ENCODE results near the gene ZFP14. TPM values are rescaled to one million over a fixed set of nuclear protein-coding genes. Genes with fewer than 3 reads are reported as not detected.
"Not testable (repeated sequence)": the region's sequence is repeated elsewhere in the genome, so short reads cannot be mapped to it uniquely, and the experiment has no call there.

The ZFP14 gene
- total RNA-seq, 2 experiments from 2014 or later, result 1.6 to 2.3 TPM

DNA sequence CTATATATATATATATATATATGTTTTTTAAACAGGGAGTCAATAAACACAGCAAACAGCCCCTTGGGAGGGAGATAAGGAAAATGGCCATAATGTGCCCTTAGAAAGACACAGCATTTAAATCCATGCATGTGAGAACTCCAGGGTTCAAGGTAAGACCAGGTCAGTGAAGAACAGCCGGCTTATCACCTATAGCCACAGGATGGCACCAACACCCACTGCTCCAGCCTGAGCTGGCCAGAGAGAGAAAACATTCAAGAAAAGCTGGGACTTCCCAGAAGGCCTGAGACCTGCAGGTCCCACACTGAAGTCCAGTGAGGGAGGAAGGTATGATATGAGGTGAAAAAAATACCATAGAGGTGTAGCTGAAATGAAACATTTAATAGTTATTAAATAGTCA lies 63.8 kb downstream of the ZFP14 start:
- H3K27ac Mint-ChIP-seq; H3K4me1 Mint-ChIP-seq (ENCODE audit: low read depth); H3K4me3 Mint-ChIP-seq; DNase-seq; POLR2A ChIA-PET; CTCF ChIA-PET; H3K27me3 Mint-ChIP-seq; intact Hi-C loops (cut with micrococcal nuclease); H3K36me3 Mint-ChIP-seq: not testable (repeated sequence)
- peaks cover 12% of the 10 kb centered on the region for H3K9me3 Mint-ChIP-seq

DNA sequence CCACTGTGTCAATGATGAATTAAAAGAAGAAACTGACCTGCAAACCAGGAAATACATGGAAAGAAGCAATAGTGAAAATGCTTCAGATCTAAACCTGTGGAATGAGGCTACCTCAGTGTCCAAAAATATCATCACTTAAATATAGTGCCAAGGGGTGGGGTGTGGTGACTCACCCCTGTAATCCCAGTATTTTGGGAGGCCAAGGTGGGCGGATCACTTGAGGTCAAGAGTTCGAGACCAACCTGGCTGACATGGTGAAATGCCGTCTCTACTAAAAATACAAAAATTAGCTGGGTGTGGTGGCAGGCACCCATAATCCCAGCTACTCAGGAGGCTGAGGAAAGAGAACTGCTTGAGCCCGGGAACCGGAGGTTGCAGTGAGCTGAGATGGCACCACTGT lies 64.9 kb downstream of the ZFP14 start:
- intact Hi-C loops (cut with micrococcal nuclease); POLR2A ChIA-PET; H3K27ac Mint-ChIP-seq; H3K4me3 Mint-ChIP-seq; CTCF ChIA-PET; H3K27me3 Mint-ChIP-seq; DNase-seq; H3K36me3 Mint-ChIP-seq; H3K9me3 Mint-ChIP-seq; H3K4me1 Mint-ChIP-seq (ENCODE audit: low read depth): not testable (repeated sequence)

DNA sequence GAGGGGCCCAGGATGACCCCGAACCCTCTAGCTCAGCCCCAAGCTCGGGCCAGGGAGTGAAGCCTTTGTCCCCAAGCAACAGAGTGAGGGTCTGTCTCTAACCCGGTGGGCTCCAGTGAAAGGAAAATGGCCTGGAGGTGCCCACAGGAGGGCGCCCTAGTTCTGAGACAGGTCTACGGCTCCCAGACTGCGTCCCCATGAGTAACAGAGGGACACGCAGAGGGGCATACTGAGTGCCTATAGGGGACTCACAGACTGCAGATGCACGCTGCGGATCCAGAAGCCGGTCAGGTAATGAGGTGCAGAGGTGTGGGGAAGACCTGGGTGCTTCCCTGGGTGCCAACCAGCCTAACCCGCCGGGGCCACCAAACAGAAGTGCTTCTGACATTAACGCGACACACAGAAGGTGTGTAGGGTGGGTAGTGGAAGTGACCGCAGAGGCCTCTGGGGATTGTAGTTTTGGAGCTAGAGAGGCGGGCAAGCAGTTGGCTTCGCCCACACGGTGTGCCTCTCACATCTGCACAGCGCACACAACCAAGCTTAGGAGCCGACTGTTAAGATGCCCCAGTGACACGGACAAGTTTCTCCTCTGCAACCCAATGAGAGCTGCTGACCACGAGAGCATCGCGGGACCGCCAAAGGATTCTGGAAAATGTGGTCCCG lies 67.8 kb downstream of the ZFP14 start:
- H3K27me3 Mint-ChIP-seq; H3K27ac Mint-ChIP-seq; intact Hi-C loops (cut with micrococcal nuclease); H3K36me3 Mint-ChIP-seq; CTCF ChIA-PET; H3K4me3 Mint-ChIP-seq; H3K9me3 Mint-ChIP-seq; DNase-seq; POLR2A ChIA-PET; H3K4me1 Mint-ChIP-seq (ENCODE audit: low read depth): not testable (repeated sequence)

DNA sequence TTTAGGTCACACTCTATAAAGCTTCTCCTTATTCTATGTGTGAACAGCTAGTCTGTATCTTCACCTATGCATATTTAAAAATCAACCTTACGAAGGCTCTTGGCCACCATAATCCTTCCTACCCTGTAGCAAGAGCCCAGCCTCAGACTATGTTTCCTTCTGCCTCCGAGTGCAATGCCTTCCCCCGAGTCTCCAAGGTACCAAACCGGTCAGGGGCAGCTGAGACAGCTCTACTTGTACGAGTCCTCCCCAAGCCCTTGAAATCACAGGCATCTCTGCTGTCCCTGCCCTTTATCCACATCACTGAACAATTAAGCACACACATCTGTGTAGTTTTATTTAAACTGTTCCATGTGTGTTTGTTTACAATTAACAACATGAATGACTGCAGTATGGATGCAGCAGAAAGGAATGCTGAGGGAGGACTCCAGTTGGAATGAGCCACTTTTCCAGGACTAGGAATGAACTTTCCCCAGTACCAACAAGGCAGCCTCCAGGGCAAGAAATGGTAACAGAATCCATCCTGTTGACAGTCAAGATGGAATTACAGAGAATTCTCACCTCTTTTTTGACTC lies 68.5 kb downstream of the ZFP14 start:
- H3K27me3 Mint-ChIP-seq; H3K36me3 Mint-ChIP-seq; H3K9me3 Mint-ChIP-seq; DNase-seq; H3K27ac Mint-ChIP-seq; H3K4me1 Mint-ChIP-seq (ENCODE audit: low read depth); CTCF ChIA-PET; intact Hi-C loops (cut with micrococcal nuclease); H3K4me3 Mint-ChIP-seq: not testable (repeated sequence)
- POLR2A ChIA-PET, result interaction anchor here (0.6 kb wide), 1 partner anchor 51 kb away, joined by 6 read pairs; no protein-coding TSS in a partner anchor

DNA sequence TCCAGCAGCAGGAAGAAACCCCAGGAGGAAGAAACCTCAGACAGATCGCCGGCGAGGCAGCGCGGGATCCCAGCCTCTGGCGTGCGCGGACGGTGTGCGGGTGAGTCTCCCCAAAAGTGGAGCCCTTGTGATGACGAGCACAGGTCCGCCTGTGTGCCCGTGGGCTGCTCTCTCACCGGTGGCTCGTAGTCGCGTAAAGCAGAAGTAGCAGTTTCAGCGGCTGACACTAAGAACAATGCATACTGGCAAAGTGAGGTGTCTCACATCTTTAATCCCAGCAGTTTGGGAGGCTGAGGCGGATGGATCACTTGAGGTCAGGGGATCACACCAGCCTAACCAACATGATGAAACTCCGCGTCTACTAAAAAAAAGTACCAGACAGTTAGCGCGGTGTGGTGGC lies 69.2 kb downstream of the ZFP14 start:
- H3K36me3 Mint-ChIP-seq; H3K9me3 Mint-ChIP-seq; H3K4me1 Mint-ChIP-seq (ENCODE audit: low read depth); CTCF ChIA-PET; POLR2A ChIA-PET; H3K27ac Mint-ChIP-seq; intact Hi-C loops (cut with micrococcal nuclease); H3K4me3 Mint-ChIP-seq; DNase-seq; H3K27me3 Mint-ChIP-seq: not testable (repeated sequence)

DNA sequence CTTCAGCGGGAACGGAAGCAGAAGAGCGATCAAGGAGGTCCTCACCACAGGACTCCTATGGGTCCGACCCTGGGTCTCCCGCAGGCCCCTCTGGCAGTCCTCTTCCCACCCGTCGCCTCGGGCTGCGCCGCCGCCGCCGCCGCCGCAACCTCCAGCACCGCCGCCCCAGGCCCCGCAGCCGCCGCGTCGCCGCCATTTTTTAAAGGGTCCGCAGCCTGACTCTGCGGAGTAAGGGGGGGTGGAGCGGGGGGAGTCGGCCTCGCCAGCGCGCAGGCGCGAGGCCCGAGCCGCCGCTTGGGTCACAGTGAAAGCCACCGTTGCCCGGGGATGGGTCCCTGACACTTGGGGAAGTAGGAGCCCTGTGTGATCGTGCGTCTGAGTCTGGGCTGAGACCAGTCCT lies 69.7 kb downstream of the ZFP14 start:
- H3K4me1 Mint-ChIP-seq (ENCODE audit: low read depth); CTCF ChIA-PET; DNase-seq; POLR2A ChIA-PET; H3K27me3 Mint-ChIP-seq; H3K9me3 Mint-ChIP-seq; H3K36me3 Mint-ChIP-seq; intact Hi-C loops (cut with micrococcal nuclease); H3K27ac Mint-ChIP-seq; H3K4me3 Mint-ChIP-seq: not testable (repeated sequence)

DNA sequence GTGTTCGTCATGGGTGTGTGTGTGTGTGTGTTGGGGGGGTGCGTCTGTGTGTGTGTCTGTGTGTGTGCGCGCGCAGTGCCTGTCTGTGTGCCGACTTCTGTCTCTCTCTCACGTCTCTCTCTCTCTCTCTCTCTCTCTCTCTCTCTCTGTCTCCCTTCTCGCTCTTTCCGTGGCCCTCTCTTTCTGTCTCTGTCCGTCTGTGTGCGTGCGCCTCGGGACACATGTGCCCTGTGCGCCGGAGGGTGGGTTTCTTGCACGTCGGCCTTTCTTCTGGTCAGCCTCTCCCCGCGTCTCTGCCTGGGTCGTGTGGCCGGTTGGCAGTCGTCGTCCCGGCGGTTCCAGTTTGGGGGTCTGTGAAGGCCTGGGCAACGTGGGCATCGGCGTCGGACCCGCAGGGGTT lies 86.7 kb downstream of the ZFP14 start:
- H3K36me3 Mint-ChIP-seq, CTCF ChIA-PET, H3K27me3 Mint-ChIP-seq: not testable (repeated sequence)

More for the DNA sequence above, 86.7 kb downstream of the ZFP14 start:
- DNase-seq; H3K27ac Mint-ChIP-seq; intact Hi-C loops (cut with micrococcal nuclease); POLR2A ChIA-PET; H3K9me3 Mint-ChIP-seq; H3K4me3 Mint-ChIP-seq; H3K4me1 Mint-ChIP-seq (ENCODE audit: low read depth): not testable (repeated sequence)

Other genes with a start within 250 kb of the ZFP14 start
- 100 to 1,000 TPM; 430 to 447 TPM for gene CAPNS1, start 239.1 kb downstream of the ZFP14 start, total RNA-seq
- gene COX7A1, start 226.8 kb downstream of the ZFP14 start, total RNA-seq, result not detected
- 1 to 10 TPM; 2.2 to 2.3 TPM for gene ZNF565, start 164.5 kb downstream of the ZFP14 start, total RNA-seq
- 10 to 100 TPM; 82.5 to 86.5 TPM for gene ZNF146, start 164.1 kb downstream of the ZFP14 start, total RNA-seq
- gene ZFP82, start 39.4 kb upstream of the ZFP14 start, total RNA-seq, result 1 to 10 TPM; 3.7 to 3.9 TPM
- 1 to 10 TPM; 3.8 to 4.6 TPM for gene ZNF566, start 110.4 kb upstream of the ZFP14 start, total RNA-seq
- 1 to 10 TPM; 3.7 TPM for gene ZNF260, start 149.1 kb upstream of the ZFP14 start, total RNA-seq
- 10 to 100 TPM; 14.3 to 15.4 TPM for gene ZNF529, start 194.1 kb upstream of the ZFP14 start, total RNA-seq
- 10 to 100 TPM; 10.9 to 14.8 TPM for gene ZNF382, start 226.1 kb upstream of the ZFP14 start, total RNA-seq

Data from activated CD4-positive, alpha-beta memory T cell treated with anti-CD3 and anti-CD28 coated beads for 36 hours (primary cell).